Measurements from ENCODE around the gene COPZ1.
A peak's percentile ranks its signal among the peaks of the same experiment; 100 is the strongest.
"Not testable (repeated sequence)": the region's sequence is repeated elsewhere in the genome, so short reads cannot be mapped to it uniquely, and the experiment has no call there.

The COPZ1 gene

GRCh38 chr12:54337280-54337842, 12.4 kb downstream of the COPZ1 start:
- no peak for DNase-seq

- no peak for DNase-seq
These were observed 13.1 kb downstream of the COPZ1 start for GRCh38 chr12:54337854-54338650.

GRCh38 chr12:54338698-54339296, 13.9 kb downstream of the COPZ1 start:
- no peak for DNase-seq

- no peak for DNase-seq
These were observed 15.9 kb downstream of the COPZ1 start for GRCh38 chr12:54340846-54341245.

- DNase-seq: no peak
These were observed 16.7 kb downstream of the COPZ1 start for GRCh38 chr12:54341378-54342300.

- no peak for DNase-seq
These were observed 24.1 kb downstream of the COPZ1 start for GRCh38 chr12:54349036-54349435.

- DNase-seq: no peak
These were observed 24.7 kb downstream of the COPZ1 start for GRCh38 chr12:54349679-54350078.

GRCh38 chr12:54350743-54351142, 25.8 kb downstream of the COPZ1 start:
- no peak for DNase-seq

GRCh38 chr12:54351341-54351740, 26.4 kb downstream of the COPZ1 start:
- DNase-seq: no peak

- DNase-seq: peak; percentile 40 to 48
These were observed 27.1 kb downstream of the COPZ1 start for GRCh38 chr12:54352022-54352531.

- no peak for DNase-seq
These were observed 28.3 kb downstream of the COPZ1 start for GRCh38 chr12:54352891-54353874.

- not testable (repeated sequence) for DNase-seq
These were observed 29.3 kb downstream of the COPZ1 start for GRCh38 chr12:54354271-54354670.

- no peak for DNase-seq
These were observed 30.3 kb downstream of the COPZ1 start for GRCh38 chr12:54355104-54355815.

- DNase-seq: no peak
These were observed 31.3 kb downstream of the COPZ1 start for GRCh38 chr12:54356228-54356627.

- DNase-seq: no peak
These were observed 32.0 kb downstream of the COPZ1 start for GRCh38 chr12:54356951-54357356.

- no peak for DNase-seq
These were observed 32.7 kb downstream of the COPZ1 start for GRCh38 chr12:54357506-54358190.

- DNase-seq: peak; percentile 43 to 51
These were observed 33.4 kb downstream of the COPZ1 start for GRCh38 chr12:54358191-54358944.

GRCh38 chr12:54358945-54359761, 34.2 kb downstream of the COPZ1 start:
- peak; percentile 89 to 92 for DNase-seq

Data from activated CD4-positive, alpha-beta T cell treated with anti-CD3 and anti-CD28 coated beads, Interleukin-2, amount 50 U/mL, for 4 hours (primary cell).